Lower leg skin (tissue), 4 donors: Measurements from ENCODE around the gene CPD. TPM values are rescaled to one million over a fixed set of nuclear protein-coding genes. Genes with fewer than 3 reads are reported as not detected.

Source experiments
- DNase-seq, 2 donors: peaks; one replicate each; pipeline ENCODE4 v3.0.0-alpha.2; 2019; ENCODE audit warnings: low spot score in 2 of 2
- H3K4me3 ChIP-seq: fragments of 200-600 bp; sonication (generic); 2 replicates; pipeline ENCODE4 v1.5.1; 2017; ENCODE audit warnings: mild to moderate bottlenecking, low read depth; ENCODE audit not compliant: poor library complexity, severe bottlenecking
- POLR2A ChIP-seq, 2 donors: fragments of 450-650 bp; IDR thresholded peaks; one replicate each; pipeline ENCODE4 v1.6.1; 2016 to 2017; ENCODE audit warnings: antibody characterized with exemption in 2 of 2, mild to moderate bottlenecking in 1 of 2, moderate library complexity in 1 of 2
- WGBS, 2 donors: methylation state at CpG; one replicate each; pipeline ENCODE4 v1.1.5; 2018; 5-methylcytosine and 5-hydroxymethylcytosine counted together
- intact Hi-C: fragments of 100-400 bp; cut with DNase I; formaldehyde crosslinking; loops from one replicate; pipeline ENCODE4 v1.15.0; 2023; ENCODE audit warnings: low total_unique reads
- total RNA-seq, 4 donors: library from RNA; depleted of rRNA; stranded (reverse); fragments of >200 nt; gene quantifications; one replicate each; pipeline ENCODE4 v1.1.0, GENCODE V29; 2016
- TF ChIP-seq, protein P1 (sequence below), 3 donors: fragments of 450-650 bp; IDR thresholded peaks; one replicate each; pipeline ENCODE4 v1.5.1; 2016; ENCODE audit warnings: antibody characterized with exemption in 3 of 3, mild to moderate bottlenecking in 3 of 3, moderate library complexity in 2 of 3

CPD gene
- total RNA-seq, 4 donors from 2014 or later, result 18.7 to 69.5 (median 48.5) TPM

DNA sequence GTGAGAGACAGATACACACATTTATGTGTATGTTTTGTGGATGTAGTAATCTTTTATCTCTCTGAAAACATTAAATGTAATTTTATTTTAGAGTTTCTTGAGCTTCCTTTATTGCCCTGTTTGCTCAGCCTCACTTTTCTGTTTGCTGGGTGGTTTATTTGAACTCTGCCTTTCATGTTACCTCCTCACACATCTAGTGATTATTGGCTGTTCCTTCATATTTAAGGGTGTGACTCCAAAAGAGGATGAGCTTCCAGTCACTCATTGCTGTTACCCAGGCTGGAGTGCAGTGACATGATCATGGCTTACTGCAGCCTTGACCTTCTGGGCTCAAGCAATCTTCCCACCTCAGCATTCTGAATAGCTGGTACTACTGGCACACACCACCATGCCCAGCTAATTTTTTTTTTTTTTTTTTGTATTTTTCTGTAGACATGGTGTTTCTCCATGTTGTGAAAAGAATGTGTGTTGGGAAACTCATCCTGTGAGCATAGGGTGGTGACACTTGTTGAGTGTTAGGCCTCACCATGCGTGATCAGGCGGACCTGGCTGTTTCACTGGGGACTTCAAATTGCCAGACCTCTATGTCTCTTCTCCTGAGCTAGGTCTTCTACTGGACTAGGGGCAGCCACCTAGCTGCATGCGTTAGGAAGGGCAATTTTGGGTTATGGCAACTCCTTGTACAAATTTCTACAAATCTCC, 136.3 kb downstream of the CPD start:
- intact Hi-C loops, result no loop called here
- H3K4me3 ChIP-seq, result no peak overlapping the region
- DNase-seq, result no peak
- TF ChIP-seq POLR2A (IDR thresholded peaks at IDR 0.05), result no peak
- TF ChIP-seq, protein P1, sequence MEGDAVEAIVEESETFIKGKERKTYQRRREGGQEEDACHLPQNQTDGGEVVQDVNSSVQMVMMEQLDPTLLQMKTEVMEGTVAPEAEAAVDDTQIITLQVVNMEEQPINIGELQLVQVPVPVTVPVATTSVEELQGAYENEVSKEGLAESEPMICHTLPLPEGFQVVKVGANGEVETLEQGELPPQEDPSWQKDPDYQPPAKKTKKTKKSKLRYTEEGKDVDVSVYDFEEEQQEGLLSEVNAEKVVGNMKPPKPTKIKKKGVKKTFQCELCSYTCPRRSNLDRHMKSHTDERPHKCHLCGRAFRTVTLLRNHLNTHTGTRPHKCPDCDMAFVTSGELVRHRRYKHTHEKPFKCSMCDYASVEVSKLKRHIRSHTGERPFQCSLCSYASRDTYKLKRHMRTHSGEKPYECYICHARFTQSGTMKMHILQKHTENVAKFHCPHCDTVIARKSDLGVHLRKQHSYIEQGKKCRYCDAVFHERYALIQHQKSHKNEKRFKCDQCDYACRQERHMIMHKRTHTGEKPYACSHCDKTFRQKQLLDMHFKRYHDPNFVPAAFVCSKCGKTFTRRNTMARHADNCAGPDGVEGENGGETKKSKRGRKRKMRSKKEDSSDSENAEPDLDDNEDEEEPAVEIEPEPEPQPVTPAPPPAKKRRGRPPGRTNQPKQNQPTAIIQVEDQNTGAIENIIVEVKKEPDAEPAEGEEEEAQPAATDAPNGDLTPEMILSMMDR (IDR thresholded peaks at IDR 0.05), result no peak
- WGBS, 2 donors, result 97 to 98% methylated on average over 3 of the region's 3 CpGs

DNA sequence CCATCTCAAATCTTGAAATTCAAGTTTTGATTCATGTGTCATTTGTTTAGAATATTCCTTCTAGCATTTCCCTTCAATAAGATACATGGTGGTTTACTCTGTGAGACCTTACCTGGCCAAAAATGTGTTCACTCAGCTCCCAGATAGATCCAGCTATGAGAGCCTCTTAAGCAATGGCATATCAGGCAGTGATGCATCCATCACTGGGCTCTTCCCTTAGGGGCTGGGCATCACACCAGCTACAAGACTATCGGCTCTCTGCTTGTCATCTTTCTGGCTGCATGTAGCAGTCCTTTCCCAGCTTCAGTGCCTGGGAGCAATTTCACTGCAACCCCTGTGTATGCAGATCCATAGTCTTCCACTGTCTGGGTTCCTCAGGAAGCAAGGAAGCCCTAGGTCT, 139.1 kb downstream of the CPD start:
- WGBS, 2 donors, result 57 to 63% methylated on average over 1 of the region's 1 CpG
- no peak overlapping the region for H3K4me3 ChIP-seq
- no peak for DNase-seq
- TF ChIP-seq POLR2A (IDR thresholded peaks at IDR 0.05), result no peak
- TF ChIP-seq, protein P1 (IDR thresholded peaks at IDR 0.05), result no peak
- intact Hi-C loops, result no loop called here

DNA sequence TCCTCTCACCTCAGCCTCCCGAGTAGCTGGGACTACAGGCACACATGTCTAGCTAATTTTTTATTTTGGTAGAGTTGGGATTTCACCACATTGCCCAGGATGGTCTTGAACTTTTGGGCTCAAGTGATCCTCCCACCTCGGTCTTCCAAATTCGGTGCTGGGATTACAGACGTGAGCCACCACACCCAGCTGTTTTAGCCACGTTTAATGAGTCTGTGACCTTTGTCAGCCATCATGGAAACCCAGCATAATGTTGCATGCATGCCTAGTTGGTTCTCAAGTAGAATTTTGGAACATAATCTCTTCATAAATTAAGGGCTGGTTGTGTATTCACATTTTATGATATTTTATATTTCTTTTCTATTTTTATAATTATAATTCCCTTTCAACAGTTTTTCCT, 140.4 kb downstream of the CPD start:
- 56 to 60% methylated on average over 5 of the region's 5 CpGs for WGBS, 2 donors
- no peak overlapping the region for H3K4me3 ChIP-seq
- intact Hi-C loops, result no loop called here
- TF ChIP-seq, protein P1 (IDR thresholded peaks at IDR 0.05), result no peak
- no peak for TF ChIP-seq POLR2A (IDR thresholded peaks at IDR 0.05)
- no peak for DNase-seq

Other genes with a start within 250 kb of the CPD start
- 1 to 10 TPM in 2 of 4 donors, under 1 TPM in 2; 0.25 to 1.7 (median 0.91) TPM for gene SLC6A4, start 143.2 kb upstream of the CPD start, total RNA-seq
- gene BLMH, start 87.0 kb upstream of the CPD start, total RNA-seq, result 100 to 1,000 TPM; 139 to 237 (median 177) TPM
- not detected for gene TMIGD1, start 44.9 kb upstream of the CPD start, total RNA-seq
- gene GOSR1, start 98.5 kb downstream of the CPD start, total RNA-seq, result 10 to 100 TPM; 19.6 to 41.6 (median 35.7) TPM